NCI-H1694 (cell line): ENCODE measurements around the gene SIGLEC15.
"Not testable (repeated sequence)": the region's sequence is repeated elsewhere in the genome, so short reads cannot be mapped to it uniquely, and the experiment has no call there.

Experiments used
- DNase-seq: peaks from one replicate; lab custom pipeline; 2025; lab: John Stamatoyannopoulos, UW

Gene SIGLEC15

DNA sequence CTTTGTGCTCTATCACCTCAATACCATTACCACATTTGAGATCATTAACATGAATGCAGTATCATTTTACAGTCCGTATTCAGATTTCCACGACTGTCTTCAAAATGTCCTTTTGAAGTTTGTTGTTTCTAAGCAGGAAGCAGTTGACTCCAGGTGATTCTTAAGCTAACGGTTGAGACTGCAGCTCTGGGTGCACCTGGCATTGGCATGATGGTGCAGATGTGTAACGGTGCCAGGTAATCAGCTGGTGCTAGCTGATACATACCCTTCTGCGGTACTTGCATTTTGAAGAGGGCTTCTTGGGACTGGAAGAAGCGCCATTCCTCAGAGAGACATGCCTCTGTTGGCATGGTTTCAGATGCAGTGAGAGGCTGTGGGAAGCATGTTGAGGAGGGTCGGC is 19.5 kb downstream of the SIGLEC15 start:
- no peak for DNase-seq

- no peak for DNase-seq
Observed at GRCh38 chr18:45845410-45845809, 19.9 kb downstream of the SIGLEC15 start.

DNA sequence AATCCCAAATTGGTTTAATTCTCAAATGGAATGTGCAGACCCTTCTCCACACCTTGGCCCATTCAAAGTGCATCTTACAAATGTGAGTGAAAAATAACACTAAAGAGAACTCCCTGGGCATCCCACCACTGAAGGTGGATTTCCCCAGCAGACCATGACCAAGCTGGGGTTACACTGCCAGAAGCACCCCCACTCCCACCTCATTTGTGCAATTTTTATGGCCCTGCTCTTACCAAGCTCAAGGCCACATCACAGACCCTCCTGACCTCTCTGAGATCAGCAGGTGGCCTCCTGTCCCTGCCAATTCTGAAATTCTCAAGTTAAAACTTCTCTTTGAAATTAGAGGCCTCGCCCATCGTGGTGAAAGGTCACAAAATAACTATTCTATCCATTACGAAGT is 21.6 kb downstream of the SIGLEC15 start:
- no peak for DNase-seq

GRCh38 chr18:45848643-45849042 is 23.2 kb downstream of the SIGLEC15 start:
- not testable (repeated sequence) for DNase-seq

- DNase-seq = no peak
Observed at GRCh38 chr18:45849529-45849928, 24.1 kb downstream of the SIGLEC15 start.

DNA sequence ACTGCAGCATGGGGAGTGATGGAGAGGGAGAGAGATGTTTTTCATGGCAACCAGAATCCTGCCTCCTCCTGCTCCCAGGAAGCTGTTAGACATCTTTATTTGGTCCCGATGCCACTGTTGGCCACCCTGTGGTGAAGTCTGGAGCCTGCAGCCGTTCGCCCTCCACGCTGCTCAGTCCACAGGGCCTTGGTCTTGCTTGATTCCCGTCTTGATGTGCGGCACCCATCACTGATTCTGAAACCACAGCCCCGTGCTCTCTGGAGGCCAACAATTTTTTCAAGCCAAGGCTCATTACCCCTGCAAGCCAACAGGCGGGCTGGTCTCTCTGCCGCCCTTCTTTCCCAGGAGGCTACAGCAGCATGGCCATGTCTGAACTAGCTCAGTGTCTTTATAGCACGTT is 24.5 kb downstream of the SIGLEC15 start:
- no peak for DNase-seq

DNA sequence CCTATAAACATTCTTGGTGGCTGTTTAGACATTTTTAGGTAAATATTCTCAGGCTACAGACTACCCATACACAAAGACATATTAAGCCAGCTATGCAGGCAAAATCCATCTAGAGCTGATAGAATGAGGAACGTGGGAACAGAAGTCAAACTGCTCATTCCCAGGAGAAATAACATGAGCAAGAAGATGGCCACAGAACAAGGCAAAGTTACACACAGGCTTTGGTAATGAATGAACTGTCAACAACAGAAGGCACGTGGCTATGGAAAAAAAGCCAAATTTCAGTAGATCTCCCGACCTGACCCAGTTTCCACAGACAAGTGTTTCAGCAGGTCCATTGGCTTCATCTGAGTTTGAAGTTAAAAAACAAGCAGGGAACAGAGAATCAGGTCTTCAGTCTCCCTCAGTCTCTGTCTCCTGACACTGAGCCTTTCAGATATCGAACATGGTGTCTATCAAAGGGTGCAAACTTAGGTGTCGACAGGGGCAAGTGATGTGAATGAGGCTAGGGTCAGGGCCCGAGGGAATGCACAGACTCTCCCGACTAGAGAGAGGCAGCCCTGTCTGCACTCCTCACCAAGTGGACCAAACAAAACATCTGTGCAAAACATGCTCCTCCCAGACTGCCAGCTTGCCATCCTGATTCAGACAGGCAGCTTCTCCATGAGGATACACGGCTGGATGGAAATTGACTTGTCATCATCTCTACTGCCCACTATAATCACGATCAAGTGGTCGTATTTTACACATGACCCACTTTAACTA is 25.9 kb downstream of the SIGLEC15 start:
- DNase-seq = no peak

- no peak for DNase-seq
Observed at GRCh38 chr18:45852631-45853030, 27.2 kb downstream of the SIGLEC15 start.

GRCh38 chr18:45854036-45854586 is 28.6 kb downstream of the SIGLEC15 start:
- no peak for DNase-seq

- DNase-seq = no peak
Observed at GRCh38 chr18:45856531-45856930, 31.1 kb downstream of the SIGLEC15 start.

- DNase-seq = no peak
Observed at GRCh38 chr18:45859334-45859733, 33.9 kb downstream of the SIGLEC15 start.

DNA sequence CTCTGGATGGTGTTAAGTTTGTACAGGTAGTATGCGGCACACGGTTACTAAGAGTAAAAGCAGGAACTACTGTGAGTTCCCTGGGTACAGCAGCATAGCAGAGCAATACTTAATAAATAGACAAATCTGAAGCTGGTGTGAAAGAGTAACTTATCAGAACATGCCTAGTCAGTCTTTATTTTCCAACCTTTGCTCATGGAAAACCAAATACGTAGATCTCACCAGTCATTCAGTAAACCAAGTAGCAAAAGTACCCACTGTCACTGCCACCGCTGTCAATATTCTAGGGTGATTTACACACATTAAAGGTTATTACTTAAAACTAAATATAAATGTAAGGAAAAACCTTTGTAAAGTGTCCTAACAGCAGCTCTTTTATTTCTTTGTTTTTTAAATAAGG is 35.0 kb downstream of the SIGLEC15 start:
- no peak for DNase-seq

DNA sequence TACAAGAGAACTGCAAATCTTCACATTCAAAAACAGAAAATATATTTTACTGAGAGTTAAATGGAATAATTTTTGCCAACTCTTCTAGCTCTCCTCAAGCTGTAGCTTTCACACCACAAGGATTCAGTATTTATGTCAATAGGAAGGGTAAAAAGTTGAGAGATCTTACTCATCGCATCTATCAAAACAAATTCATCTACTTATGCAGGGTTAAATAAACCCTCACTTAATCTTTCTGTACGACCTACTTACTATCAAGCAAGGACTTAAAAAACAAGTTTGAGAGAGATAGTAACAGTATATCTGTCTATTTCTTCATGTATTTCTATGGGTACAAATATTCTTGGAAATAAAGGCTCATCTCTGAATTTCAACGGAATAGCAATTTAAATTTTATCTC is 35.5 kb downstream of the SIGLEC15 start:
- DNase-seq = no peak

DNA sequence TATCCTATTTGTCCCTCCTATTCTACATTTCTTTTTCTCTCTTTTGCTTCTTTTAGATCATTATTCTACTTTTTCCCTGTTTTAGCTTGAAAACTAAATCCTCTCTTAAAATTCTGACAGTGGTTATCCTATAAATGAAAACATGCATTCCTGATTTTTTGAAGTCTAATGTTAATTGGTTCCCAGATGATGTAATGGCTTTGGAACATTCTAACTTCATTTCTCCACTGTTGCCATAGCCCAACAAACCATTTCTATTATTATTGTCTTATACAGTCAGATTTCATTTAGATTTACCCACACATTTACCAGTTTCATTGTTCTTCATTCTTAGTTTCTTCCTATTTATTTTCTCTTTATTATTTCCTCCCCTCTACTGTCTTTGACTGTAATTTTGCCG is 36.5 kb downstream of the SIGLEC15 start:
- DNase-seq = no peak

DNA sequence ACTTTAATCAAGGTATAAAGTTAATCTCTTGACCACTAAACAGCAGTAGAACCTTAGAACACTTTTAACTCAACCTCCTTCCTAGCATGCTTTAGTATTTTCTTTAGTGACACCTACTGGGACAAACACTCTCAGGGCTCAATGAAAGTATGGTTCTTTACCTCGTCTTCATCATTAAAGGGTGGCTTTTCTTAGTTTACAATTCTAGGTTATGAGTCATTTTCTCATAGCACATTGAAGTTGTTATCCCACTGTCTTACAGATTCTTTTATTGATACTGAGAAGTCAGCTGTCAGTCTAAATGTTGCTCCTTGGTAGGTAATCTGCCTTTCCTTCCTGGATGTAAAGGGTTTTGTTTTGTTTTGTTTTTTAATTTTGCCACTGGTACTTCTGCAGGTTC is 38.0 kb downstream of the SIGLEC15 start:
- DNase-seq = no peak

GRCh38 chr18:45864081-45864480 is 38.6 kb downstream of the SIGLEC15 start:
- no peak for DNase-seq

DNA sequence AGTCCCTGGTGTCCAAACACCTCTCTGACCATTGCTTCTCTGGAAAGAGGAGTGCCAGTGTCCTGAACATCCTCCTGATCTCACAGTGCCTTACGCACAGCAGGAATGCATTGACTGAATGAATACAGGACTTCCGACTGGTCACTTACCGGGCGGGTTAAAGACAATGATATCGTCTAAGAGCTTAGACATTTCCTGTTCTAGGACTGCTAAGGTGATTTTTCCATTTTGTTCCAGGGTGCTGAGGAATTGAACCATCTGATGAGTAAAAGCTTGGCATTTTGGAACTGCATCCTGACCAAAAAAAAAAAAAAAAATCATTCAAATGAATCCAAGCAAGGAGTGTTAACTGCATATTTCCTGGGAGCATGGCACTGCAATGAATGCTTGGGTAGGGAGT is 40.0 kb downstream of the SIGLEC15 start:
- DNase-seq = no peak

GRCh38 chr18:45870419-45870818 is 44.9 kb downstream of the SIGLEC15 start:
- DNase-seq = no peak

DNA sequence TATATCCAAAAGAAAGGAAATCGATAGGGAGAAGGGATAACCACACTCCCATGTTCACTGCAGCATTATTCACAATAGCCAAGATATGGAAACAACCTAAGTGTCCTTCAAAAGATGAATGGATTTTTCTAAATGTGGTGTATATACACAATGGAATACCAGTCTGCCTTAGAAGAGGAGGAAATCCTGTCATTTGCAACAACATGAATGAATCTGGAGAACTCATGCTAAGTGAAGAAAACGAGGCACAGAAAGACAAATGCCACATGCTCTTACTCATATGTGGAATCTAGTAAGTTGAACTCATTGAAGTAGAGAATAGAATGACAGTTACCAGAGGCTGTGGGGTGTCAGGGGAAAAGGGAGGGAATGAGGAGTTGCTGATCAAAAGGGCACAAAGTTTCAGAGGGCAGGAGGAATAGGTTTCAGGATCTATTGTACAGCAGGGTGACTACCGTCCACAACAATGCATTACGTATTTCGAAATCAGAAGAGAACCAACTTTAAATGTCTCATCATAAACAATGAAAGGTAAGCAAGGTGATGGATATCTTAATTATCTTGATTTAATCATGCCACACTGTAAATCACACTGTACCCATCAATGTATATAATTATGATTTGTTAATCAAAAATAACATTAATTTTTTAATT is 46.1 kb downstream of the SIGLEC15 start:
- no peak for DNase-seq

GRCh38 chr18:45874491-45875184 is 49.2 kb downstream of the SIGLEC15 start:
- no peak for DNase-seq

- DNase-seq = no peak
Observed at GRCh38 chr18:45876161-45876560, 50.7 kb downstream of the SIGLEC15 start.

- no peak for DNase-seq
Observed at GRCh38 chr18:45877403-45877802, 51.9 kb downstream of the SIGLEC15 start.
